Activated CD4-positive, alpha-beta T cell treated with anti-CD3 and anti-CD28 coated beads, Interleukin-2, amount 50 U/mL, for 1 hour (primary cell): ENCODE measurements around the gene SUGCT.
"Not testable (repeated sequence)": the region's sequence is repeated elsewhere in the genome, so short reads cannot be mapped to it uniquely, and the experiment has no call there.

Experiments
- DNase-seq: peaks from one replicate; pipeline ENCODE4 v3.0.0-alpha.2; 2020

SUGCT gene

DNA sequence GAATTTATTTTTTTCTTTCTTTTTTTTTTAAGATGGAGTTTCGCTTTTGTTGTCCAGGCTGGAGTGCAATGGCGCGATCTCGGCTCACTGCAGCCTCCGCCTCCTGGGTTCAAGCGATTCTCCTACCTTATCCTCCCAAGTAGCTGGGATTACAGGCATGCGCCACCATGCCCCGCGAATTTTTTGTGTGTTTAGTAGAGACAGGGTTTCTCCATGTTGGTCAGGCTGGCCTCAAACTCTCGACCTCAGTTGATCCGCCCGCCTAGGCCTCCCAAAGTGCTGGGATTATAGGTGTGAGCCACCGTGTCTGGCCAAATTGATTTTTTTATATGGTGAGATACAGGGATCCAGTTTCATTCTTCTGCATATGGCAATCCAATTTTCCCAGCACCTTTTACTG is 5.1 kb downstream of the SUGCT start:
- not testable (repeated sequence) for DNase-seq

DNA sequence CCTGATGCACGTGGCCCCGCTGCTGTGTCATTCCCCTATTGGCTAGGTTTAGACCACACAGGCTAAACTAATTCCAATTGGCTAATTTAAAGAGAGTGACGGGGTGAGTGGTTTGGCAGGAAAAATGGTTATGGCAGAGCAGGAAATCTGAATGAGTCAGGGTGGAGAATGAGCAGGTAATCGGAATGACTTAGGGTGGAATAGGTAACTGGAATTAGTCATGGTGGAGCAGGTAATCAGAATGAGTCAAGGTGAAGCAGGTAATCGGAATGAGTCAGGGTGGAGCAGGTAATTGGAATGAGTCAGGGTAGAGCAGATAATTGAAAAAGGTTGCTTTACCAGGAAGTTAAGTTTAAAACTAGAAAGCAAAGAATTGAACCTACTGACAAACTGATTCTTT is 7.1 kb downstream of the SUGCT start:
- DNase-seq: not testable (repeated sequence)

DNA sequence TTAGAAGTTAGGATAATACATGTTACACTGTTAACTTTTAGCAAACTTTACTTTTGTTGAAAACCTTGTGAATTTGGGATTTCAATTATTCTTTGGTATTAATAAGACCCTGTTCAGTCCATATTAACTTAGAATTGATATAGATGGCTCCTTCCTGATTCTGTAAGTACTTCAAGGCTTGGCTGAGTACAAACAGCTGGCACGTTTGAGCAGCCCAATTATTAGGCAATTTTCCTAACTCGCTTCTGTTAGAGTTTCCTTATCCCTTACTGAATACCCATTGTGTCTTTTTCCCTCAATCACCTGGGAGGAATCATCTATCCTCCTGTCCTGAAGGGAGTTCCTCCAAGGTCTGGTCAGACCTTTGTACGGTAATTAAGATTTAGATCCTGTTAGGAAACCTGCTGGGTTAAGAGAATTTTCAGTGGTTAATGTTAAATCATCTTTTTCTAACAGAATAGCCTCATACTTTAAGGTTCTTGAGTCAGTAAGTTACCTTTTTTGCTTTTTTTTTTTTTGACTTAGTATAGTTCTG is 10.9 kb downstream of the SUGCT start:
- DNase-seq: not testable (repeated sequence)

DNA sequence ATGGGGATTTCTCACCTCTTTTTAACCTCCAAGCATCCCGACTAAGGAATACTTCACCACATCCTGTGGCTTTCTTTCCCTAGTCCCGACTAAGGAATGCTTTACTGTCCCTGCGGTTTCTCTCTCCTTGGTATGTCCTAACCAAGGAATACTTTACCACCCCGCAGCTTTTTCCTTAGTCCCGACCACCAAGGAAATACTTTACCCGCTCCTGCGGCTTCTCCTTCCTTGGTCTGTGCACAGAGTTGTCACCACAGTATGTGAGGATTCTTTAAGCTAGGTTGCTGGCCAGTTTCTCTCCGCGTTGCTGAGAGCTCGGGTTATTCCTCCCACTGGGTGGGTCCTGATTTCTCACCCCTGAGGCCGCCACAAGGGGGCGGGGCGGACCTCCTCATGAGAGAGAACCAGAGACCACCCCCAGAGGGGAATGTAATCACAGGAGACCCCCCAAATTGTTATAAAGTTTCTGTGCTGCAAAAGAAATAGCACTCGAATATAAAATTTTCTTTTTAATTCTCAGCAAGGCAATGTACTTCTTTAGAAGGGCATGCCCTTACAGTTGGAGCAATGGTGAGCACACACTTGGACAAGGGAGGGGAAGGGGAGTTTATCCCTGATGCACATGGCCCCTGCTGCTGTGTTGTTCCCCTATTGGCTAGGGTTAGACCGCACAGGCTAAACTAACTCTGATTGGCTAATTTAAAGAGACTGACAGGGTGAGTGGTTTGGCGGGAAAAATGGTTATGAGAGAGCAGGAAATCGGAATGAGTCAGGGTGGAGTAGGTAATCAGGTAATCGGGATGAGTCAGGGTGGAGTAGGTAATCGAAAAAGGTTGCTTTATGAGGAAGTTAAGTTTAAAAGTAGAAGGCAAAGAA is 12.8 kb downstream of the SUGCT start:
- DNase-seq: no peak

DNA sequence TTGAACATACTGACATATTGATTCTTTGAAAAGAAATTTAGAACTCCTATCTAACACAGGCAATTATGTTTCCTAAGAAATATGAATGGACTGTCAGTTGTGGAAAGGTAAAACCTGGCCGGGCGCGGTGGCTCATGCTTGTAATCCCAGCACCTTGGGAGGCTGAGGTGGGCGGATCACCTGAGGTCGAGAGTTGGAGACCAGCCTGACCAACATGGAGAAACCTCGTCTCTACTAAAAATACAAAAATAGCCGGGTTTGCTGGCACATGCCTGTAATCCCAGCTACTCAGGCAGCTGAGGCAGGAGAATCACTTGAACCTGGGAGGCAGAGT is 13.4 kb downstream of the SUGCT start:
- DNase-seq: not testable (repeated sequence)

DNA sequence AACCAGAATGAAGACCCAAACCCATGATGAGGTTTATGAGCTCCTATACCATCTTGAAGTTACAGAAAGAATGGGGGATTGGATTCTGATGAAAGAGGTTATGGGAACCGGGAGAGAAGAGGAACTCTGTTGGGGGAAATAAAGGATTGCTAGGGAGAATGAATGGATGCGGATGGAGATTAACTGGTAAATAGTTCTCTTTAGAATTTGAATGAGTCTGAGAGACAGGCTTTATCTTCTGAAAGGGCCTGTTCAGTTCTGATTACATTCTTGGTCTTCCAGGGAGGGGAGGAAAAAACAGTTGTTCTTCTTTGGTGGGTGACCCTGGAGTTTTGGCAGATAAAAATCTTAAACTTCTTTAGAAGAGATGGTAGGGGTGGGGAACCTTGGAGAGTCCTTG is 13.9 kb downstream of the SUGCT start:
- DNase-seq: no peak

DNA sequence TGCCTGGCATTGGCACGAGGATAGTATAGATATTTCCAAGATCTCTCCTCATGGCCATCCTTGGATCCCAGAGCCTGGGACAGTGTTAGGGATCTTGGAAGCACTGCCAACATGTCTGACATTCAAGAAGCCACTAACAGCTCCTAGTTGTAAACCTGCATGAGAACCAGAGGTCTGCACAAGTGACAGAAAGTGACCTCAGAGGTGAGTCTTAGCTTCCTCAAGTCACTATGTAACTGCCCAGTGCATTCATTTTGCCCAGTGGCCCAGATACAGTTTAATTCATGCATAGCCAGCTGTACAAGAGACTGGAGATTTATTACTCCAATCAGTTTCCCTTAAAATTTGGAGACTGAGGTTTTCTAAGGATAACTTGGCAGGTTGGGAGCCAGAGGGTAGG is 16.7 kb downstream of the SUGCT start:
- DNase-seq: no peak

DNA sequence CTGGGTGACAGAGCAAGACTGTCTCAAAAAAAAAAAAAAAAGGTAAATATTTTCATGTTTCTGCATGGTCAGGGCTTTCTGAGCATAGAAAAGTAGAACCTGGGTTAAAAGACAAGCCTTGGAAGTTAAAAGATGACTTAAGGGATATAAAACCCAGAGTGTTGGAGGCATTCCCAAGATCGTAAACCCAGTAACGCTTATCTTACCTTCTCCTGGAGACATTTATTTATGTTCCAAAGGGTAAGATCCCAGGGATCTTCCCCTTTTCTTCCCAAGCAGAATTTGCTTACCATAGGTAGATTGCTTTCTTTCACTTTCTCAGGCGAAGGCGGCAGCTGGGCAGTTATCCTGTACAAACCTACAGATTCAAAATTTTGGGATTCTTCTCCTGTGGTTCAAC is 22.2 kb downstream of the SUGCT start:
- DNase-seq: no peak

DNA sequence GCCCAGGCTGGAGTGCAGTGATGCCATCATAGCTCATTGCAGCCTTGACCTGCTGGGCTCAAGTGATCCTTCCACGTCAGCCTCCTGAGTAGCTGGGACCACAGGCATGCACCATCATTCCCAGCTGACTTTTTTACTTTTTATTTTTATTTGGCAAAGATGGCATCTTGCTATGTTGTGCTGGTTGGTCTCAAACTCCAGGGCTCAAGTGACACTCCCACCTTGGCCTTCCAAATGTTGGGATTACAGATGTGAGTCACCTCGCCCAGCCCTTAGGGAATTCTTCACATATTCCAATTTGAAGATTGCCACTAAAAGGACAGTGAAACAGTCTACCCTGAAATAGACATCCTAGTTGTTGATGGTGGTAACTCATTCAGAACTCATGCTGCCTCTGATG is 27.7 kb downstream of the SUGCT start:
- no peak for DNase-seq

DNA sequence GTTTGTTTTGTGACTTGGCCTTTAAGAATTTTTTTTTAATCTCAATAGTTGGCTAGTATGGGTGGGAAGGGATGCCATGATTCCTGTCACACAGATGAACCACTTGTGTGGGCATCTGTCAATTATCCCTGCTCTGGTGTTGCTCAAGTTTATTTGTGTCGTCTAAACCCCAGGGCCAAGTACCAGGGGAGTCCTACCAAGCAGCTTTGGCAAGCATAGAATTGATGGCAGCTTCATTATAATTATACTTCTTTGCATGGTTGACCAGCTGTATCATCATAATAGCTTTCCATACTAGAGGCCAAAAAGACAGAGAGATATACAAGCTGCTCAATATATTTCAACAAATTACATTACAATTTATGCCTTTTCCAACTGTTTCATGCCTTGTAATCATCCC is 30.4 kb downstream of the SUGCT start:
- DNase-seq: no peak

DNA sequence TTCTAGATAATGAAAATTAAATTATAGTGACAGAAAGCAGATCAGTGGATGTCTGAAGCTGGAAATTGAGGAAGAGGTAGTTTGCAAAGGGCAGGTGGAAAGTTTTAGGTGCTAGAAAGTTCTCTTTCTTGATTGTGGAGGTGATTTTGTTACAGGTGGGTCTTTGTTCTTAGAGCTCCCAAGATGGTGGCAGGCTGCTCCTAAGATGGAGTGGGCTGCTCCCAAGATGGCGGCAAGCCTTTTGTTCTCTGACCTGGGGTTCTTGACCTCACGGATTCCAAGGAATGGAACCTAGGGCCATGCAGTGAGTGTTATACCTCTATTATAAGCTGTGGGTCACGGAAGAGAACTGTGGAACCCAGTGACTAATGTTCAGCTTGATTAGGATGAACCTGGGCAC is 32.5 kb downstream of the SUGCT start:
- no peak for DNase-seq

DNA sequence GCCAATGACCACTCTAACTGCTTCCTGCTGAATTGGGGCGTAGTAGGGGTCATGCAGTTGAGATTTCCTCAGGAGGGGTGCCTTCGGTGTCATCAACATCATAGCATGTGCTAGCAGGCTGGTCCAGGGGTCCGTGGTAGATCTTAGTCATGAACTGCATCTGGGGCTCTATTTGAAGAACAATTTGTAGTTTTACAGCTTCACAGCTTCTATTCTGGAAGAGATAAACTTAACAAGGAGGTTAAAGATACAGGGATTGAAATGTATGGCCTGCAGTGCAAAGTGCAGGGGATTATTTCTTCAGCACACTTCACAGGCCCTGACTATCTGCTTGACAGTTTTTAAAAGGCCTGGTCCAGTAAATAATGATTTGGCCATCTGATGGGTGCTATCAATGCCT is 33.5 kb downstream of the SUGCT start:
- DNase-seq: not testable (repeated sequence)

DNA sequence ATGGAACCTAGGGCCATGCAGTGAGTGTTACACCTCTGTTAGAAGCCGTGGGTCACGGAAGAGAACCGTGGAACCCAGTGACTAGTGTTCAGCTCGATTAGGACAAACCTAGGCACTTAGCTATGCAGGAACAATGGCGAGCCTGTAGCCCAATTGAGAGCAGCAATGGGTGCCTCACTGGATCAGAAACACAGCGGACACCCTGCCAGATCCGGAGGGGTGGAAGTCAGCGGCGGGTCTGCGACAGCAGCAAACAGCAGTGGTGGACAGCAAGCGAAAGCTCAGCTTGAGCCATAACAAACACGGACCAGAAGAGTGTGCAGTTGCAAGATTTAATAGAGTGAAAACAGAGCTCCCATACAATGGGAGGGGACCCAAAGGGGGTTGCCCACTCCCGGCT is 38.3 kb downstream of the SUGCT start:
- not testable (repeated sequence) for DNase-seq

DNA sequence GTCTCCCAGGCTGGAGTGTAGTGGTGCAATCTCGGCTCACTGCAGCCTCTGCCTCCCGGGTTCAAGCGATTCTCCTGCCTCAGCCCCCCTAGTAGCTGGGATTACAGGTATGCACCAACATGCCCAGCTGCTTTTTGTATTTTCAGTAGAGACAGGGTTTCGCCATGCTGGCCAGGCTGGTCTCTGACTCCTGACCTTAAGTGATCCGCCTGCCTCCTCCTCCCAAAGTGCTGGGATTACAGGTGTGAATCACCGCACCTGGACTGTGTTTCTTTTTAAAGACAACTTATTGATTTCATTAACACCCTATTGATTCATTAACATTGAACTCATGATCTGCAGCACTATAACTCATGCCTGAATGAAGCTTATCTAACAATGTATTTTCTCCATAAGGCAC is 40.5 kb downstream of the SUGCT start:
- not testable (repeated sequence) for DNase-seq

DNA sequence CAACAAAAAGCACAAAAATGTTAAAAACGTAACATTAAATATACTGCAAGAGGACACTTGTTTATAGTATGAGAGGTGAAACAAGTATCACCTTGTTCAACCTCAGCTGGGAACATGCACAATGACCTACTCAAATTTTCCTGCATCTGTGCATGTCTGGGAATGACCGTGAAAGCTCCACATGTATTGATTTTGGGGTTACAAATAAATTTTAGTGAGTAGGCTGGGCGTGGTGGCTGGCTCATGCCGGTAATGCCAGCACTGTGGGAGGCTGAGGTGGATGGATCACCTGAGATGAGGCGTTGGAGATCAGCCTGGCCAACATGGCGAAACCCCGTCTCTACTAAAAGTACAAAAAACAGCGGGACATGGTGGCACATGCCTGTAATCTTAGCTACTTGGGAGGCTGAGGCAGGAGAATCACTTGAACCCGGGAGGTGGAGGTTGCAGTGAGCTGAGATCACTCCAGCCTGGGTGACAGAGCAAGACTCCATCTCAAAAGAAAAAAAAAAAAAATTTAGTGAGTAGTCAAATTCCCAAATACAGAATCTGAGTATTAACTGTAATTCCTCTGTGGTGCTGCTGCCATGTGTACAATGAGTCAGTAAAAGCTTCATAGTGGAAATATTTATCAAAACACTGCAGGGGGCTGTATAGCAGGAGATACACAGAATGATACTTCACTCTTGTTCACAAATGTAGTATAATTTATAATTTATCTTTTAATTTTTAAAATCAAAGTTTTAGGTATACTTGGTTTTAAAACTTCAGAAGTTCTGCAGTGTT is 41.1 kb downstream of the SUGCT start:
- no peak for DNase-seq

DNA sequence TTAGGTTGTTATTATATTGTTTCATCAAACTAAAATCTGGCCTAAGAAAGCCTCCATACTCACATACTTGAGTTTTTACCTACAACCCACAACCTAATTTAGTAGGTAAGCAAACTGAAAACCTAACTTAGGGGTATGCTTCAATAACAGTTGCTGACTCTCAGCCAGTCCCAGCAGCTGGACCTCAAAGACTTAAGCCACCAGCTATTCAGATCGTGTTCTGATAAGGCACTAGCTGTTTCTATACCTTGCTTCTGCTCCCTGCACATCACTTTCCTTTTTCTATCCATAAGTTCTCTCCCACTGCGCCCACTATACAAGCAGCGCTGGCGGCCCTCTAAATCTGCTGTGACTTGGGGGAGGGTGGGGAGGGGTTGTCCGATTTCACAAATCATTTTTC is 42.3 kb downstream of the SUGCT start:
- DNase-seq: no peak

DNA sequence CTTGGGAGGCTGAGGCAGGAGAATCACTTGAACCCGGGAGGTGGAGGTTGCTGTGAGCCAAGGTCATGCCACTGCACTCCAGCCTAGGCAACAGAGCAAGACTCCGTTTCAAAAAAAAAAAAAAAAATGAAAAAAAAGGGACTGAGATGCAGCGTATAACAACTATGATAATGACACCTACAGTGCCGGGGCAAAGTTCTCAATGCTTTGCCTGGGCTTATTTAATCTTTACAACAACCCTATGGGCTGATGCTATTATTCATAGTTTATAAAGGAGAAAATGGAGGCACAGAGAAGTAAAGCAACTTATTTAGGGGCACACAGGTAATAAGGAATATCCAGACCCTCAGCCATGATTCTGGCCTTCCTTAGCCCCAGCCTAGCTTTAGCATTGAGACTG is 47.6 kb downstream of the SUGCT start:
- DNase-seq: no peak

DNA sequence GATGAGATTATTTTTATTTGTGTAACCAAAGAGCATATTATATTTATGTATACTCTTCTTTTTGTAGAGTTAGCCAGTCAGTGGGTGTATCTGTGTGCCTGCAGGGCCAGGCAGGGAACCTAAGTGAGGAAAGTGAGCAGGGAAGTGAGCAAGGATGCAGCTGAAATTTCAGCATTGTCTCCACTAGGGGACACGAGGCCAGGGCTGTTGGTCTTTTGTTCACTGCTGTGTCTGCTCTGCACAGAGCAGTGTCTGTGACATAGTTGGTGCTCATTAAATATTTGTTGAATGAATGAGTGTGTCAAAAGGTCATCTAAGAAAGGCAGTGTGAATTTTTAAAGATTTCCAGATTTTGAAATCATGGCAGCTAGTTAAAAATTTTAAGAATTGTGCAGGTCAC is 51.8 kb downstream of the SUGCT start:
- no peak for DNase-seq

DNA sequence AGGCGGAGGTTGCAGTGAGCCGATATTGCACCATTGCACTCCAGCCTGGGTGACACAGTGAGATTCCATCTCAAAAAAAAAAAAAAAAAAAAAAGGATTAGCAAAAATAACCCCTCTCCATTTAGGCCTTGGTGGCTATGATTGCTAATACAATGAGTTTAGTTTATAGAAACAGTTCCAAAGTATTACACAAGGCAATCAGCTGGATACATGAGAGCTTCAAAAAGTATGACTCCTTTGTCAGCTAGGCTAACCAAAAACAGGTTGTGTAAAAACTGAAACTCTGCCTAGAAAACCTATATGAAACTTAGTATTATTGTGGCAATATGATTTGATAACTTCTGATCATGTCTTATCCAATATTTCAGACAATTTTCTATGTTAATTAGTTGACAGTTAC is 57.2 kb downstream of the SUGCT start:
- DNase-seq: no peak

DNA sequence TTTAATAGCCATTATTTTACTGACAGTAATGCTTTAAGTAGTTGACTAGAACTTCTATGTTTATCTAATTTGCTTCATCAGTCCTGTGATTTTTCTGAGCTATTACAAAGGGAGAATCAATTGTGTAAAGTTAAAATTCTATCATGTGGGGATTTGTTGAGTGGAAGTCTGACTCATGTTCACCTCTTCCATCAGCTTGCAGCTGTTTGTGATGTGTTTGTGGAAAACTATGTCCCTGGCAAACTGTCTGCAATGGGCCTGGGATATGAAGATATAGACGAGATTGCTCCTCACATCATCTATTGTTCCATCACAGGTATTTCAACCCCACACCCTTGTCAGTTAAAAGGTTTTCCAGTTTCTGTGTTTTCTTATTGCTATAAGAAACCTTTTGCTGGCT is 59.9 kb downstream of the SUGCT start:
- no peak for DNase-seq

DNA sequence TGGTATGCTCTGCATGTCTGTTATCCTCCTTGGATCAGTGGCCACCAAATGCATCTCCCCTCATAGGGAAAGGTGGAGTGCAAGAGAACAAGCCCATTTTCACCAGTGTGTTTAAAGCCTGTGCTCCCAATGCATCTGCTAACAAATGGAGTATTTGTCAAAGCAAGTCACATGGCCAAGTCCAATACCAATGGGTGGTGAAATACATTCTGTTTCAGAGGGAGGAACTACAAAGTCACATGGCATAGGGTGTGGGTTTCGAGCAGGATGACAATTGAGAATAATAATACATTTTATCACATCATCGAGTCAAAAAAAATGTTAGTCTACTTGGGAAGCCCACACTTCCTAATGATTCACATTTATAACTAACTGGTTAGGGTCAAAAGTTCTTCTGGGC is 62.7 kb downstream of the SUGCT start:
- no peak for DNase-seq

DNA sequence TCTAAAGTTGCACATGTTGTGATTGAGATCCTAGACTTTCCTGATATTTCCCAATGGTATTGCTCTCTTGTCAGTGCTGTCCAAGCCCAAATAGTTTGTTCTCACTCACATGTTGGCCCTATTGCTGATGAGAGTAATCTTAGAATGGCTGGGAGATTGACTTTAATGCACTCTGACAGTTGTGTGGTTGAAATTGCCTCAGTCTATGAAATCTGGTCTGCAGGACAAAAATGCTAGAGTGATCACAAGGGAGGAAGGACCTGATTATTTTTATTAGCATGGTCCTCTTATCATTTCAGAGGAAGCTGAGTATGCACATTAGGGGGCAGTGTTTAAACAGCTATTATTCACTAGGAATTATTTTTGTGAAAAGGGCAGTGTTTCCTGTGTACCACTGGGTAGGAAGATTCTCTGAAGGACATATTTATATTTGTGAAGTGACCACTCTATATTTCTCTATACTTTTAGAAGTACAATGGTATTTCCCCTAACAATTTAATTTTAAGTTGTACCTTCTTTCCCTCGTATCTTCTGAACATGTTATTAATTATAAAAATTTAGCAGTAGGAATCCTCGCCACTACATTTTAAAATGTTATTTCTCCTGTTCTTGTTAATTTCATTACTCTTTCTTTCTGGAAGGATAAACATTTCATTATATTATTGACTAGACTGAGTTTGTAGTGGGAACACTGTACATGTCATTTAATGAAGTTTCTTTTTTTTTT is 64.4 kb downstream of the SUGCT start:
- DNase-seq: no peak

DNA sequence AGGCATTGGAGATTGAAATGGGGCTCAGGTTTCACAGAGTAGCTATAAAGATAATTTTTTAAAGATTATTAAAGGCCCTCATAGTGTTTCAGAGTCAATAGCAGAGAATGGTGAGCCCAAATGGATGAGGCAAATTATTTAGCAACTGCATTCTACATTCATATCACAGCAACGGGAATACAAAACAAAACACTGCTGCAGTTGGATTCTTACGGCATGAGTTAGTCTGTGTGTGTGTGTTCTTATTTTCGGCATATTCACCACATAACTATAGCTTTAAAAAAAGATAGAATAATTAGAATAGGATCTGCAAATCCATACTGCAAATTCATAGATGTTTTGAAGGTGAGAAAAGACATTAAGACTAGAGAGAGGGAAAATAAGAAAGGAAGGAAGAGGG is 66.0 kb downstream of the SUGCT start:
- DNase-seq: no peak

DNA sequence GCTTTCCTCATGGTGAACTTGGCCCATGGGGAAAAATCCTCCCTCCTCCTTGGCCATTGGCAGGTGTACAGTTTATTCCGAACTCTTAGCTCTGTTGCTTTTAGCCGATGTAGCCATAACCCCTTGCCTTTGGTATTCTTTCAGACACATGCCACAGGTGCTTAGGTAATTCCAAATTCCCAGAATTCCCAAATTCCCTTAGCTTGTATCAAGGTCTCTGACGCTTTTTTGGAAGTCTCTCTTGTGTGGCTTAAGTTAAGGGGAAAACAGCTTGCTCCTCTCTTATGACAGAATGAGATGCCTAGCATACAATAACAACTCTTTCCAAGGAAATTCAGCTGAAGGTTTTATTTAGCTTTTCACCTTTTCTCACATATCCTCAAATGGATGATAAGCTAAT is 68.0 kb downstream of the SUGCT start:
- DNase-seq: no peak
